HEK293T (cell line): ENCODE measurements around the gene GP9.
"Not testable (repeated sequence)": the region's sequence is repeated elsewhere in the genome, so short reads cannot be mapped to it uniquely, and the experiment has no call there.

Experiments used
- CTCF ChIA-PET: fragments of 350-600 bp; formaldehyde crosslinking; extraction: SDS; loops from one replicate; lab custom pipeline; 2021; ENCODE audit warnings: antibody characterized with exemption, inconsistent platforms; lab: Yijun Ruan, JAX
- POLR2A ChIA-PET: fragments of 350-600 bp; formaldehyde crosslinking; extraction: SDS; loops from one replicate; lab custom pipeline; 2020; ENCODE audit warnings: antibody characterized with exemption, inconsistent platforms; lab: Yijun Ruan, JAX
- DNase-seq: peaks from one replicate; pipeline ENCODE4 v3.0.0; 2012; ENCODE audit warnings: mixed read lengths; ENCODE audit errors: extremely low spot score
- ARNT ChIP-seq: fragments of 450-650 bp; IDR thresholded peaks from 2 replicates; pipeline ENCODE4 v1.6.1; 2017; ENCODE audit warnings: mild to moderate bottlenecking
- BHLHE40 ChIP-seq: fragments of 450-650 bp; IDR thresholded peaks from 2 replicates; pipeline ENCODE4 v1.6.1; 2016; ENCODE audit warnings: mild to moderate bottlenecking, moderate library complexity, borderline replicate concordance
- CTBP1 ChIP-seq: fragments of 450-650 bp; IDR thresholded peaks from 2 replicates; pipeline ENCODE4 v1.6.1; 2016; ENCODE audit warnings: borderline replicate concordance
- ELF4 ChIP-seq: fragments of 450-650 bp; IDR thresholded peaks from 2 replicates; pipeline ENCODE4 v1.6.1; 2017; ENCODE audit warnings: antibody characterized with exemption
- FOXA1 ChIP-seq: fragments of 450-650 bp; IDR thresholded peaks from 2 replicates; pipeline ENCODE4 v1.6.1; 2016; ENCODE audit warnings: mild to moderate bottlenecking
- FOXK2 ChIP-seq: fragments of 450-650 bp; IDR thresholded peaks from 2 replicates; pipeline ENCODE4 v1.6.1; 2016; ENCODE audit warnings: mild to moderate bottlenecking
- FOXM1 ChIP-seq: fragments of 450-650 bp; IDR thresholded peaks from 2 replicates; pipeline ENCODE4 v1.6.1; 2017; ENCODE audit warnings: mild to moderate bottlenecking, borderline replicate concordance
- HDGF ChIP-seq: fragments of 450-650 bp; IDR thresholded peaks from 2 replicates; pipeline ENCODE4 v1.6.1; 2017; ENCODE audit warnings: antibody characterized with exemption, borderline replicate concordance
- L3MBTL2 ChIP-seq: fragments of 450-650 bp; conservative IDR thresholded peaks from 2 replicates; pipeline ENCODE4 v1.6.1; 2016; ENCODE audit warnings: mild to moderate bottlenecking
- LEF1 ChIP-seq: fragments of 450-650 bp; IDR thresholded peaks from 2 replicates; pipeline ENCODE4 v1.6.1; 2017; ENCODE audit warnings: mild to moderate bottlenecking, borderline replicate concordance
- NFRKB ChIP-seq: fragments of 450-650 bp; IDR thresholded peaks from 2 replicates; pipeline ENCODE4 v1.6.1; 2016; ENCODE audit warnings: mild to moderate bottlenecking, moderate library complexity
- PKNOX1 ChIP-seq: fragments of 450-650 bp; IDR thresholded peaks from 2 replicates; pipeline ENCODE4 v1.6.1; 2016
- SP1 ChIP-seq: fragments of 450-650 bp; IDR thresholded peaks from 2 replicates; pipeline ENCODE4 v1.6.1; 2017
- SUZ12 ChIP-seq: fragments of 450-650 bp; IDR thresholded peaks from 2 replicates; pipeline ENCODE4 v1.6.1; 2016; ENCODE audit warnings: mild to moderate bottlenecking
- TARDBP ChIP-seq: fragments of 450-650 bp; IDR thresholded peaks from 2 replicates; pipeline ENCODE4 v1.6.1; 2016
- ZNF384 ChIP-seq: fragments of 450-650 bp; IDR thresholded peaks from 2 replicates; pipeline ENCODE4 v1.6.1; 2016

The GP9 gene

DNA sequence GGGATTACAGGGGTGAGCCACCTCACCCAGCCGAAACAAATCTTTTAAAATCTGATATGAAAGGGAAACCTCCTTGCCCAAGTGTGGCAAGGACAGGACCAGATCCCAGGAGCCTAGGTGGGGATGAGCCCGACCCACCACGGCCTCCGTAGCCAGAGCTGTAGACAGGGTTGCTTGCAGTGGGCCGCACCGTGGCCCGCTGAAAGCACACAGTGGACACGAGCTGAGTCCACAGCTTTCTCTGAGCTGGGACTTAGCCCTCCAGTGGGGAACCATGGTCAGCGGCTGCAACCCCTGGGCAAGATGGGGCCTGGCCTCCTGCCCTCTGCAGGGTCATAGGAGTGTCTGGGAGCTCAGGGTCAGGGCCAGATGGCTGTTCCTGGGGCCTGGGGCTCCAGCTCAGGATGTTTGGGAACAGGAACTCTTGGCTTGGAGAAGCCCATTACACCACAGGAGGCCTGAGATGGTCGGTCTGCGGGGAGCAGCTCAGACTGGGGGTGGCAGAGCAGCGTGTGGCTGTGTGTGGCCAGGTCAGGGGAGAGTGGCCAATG lies 24.7 kb downstream of the GP9 start:
- TF ChIP-seq FOXM1: no peak
- TF ChIP-seq LEF1: no peak
- no peak for TF ChIP-seq FOXA1
- ChIA-PET POLR2A (no interaction called here), CTCF (interaction anchor here (0.6 to 0.8 kb wide), 2 partner anchors 46 to 115 kb away, joined by 3 read pairs; no protein-coding TSS in a partner anchor)
- no peak for DNase-seq

DNA sequence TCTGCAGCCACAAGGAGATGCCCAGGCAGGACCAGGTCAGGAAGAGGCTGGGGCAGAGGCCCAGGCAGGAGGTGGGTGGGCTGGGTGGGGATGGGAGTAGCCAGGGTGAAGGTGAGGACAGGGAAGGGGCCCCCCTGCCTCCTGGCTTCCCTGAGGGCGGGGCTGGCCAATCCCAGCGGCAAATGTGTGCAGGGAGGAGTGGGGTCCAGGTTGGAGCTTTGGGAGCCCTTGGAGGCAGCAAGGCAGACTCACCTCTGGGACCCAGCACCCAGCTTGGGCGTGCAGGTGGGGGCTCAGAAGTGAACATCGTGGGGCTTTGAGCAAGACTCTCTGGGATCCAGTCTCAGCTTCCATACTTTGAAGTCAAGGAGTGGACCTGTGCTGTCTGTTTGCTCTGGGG lies 25.2 kb downstream of the GP9 start:
- ChIA-PET CTCF (no interaction called here), POLR2A (no interaction called here)
- DNase-seq: no peak
- TF ChIP-seq TARDBP: no peak

DNA sequence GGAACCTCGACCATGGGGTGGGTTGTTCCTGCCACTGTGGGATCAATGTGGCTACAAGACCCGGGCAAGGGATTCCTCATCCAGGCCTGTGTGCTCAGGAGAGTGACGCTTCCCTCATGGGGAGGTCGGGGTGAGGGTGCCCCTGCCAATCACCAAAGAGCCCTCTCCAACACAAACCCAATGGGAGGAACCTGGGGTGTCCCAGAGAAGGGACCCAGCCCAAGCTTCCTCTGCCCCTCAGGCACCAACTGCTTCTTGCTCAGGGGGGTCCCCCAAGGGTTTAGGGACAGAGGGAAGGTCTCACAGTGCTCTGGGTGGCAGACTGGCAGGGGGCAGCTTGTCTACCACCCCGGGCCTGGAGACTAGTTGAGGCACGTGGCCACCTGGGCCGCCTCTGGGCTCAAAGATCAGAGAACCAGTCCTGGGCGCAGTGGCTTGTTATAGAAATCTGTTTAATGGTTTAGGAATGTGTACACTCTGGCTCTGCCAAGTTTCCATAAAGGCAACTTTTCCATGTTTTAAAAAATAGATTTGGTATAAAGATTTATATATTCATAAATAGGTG lies 26.6 kb downstream of the GP9 start:
- POLR2A ChIA-PET: no interaction called here
- no peak for DNase-seq
- no peak for TF ChIP-seq ZNF384
- CTCF ChIA-PET: no interaction called here

DNA sequence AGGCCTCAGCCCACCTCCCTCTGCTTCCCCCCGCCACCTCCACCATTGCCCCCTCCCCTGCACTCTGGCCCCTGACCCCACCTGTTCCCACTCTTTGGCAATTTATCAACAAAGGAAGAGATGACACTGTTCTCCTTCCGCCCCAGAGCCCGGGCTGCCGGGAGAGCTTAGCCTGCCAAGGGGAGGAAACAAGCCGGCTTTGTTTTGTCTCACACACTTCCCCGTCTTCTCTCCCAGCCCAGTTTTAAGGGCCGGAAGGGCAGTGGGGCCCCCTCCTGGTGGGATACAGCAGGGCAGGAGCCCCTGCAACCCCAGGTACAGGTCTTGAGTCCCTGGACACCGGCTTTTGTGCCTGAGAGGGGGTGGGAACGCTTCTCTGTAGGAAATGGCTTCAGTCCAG lies 27.3 kb downstream of the GP9 start:
- POLR2A ChIA-PET, CTCF ChIA-PET, DNase-seq: not testable (repeated sequence)

- CTCF ChIA-PET: not testable (repeated sequence)
Observed at GRCh38 chr3:129088312-129088711, 27.7 kb downstream of the GP9 start.

GRCh38 chr3:129095285-129095684 lies 34.7 kb downstream of the GP9 start:
- no peak for TF ChIP-seq FOXM1
- TF ChIP-seq FOXA1: no peak
- no peak for TF ChIP-seq TARDBP
- no peak for TF ChIP-seq HDGF
- no peak for TF ChIP-seq ELF4
- POLR2A ChIA-PET: no interaction called here
- CTCF ChIA-PET: no interaction called here
- no peak for DNase-seq

More at GRCh38 chr3:129088312-129088711, 27.7 kb downstream of the GP9 start:
- DNase-seq, POLR2A ChIA-PET: not testable (repeated sequence)

DNA sequence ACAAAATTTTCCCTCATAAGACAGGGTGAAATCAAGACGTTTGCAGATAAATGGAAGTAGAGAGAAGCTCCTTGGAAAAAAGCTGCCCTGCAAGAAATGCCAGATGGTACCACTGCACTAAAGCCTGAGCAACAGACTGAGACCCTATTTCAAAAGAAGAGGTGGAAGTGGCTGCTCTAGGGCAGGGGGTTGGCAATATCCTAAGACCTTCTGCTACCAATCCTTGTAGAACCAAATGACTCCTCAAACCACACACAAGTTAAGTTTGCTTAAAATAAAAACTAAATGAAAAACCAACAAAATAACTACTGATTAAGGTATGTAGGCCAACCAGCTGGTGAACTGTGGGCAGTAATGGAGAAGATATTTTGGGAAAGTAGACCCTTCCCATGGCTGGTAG lies 39.7 kb downstream of the GP9 start:
- no peak for DNase-seq
- POLR2A ChIA-PET: no interaction called here
- TF ChIP-seq LEF1: no peak
- no peak for TF ChIP-seq SP1
- no peak for TF ChIP-seq CTBP1
- CTCF ChIA-PET: no interaction called here

GRCh38 chr3:129101370-129102138 lies 41.0 kb downstream of the GP9 start:
- DNase-seq: no peak
- ChIA-PET POLR2A (interaction anchor here (0.7 to 1.0 kb wide), 3 partner anchors 21 to 144 kb away, joined by 3 read pairs; no protein-coding TSS in a partner anchor), CTCF (no interaction called here)
- TF ChIP-seq SP1 (no peak), NFRKB (no peak), TARDBP (no peak), ZNF384 (no peak), ELF4 (no peak), L3MBTL2 (no peak), SUZ12 (no peak), LEF1 (no peak), HDGF (no peak), FOXM1 (no peak), BHLHE40 (no peak), PKNOX1 (no peak), ARNT (no peak), CTBP1 (no peak), FOXA1 (no peak), FOXK2 (no peak)

DNA sequence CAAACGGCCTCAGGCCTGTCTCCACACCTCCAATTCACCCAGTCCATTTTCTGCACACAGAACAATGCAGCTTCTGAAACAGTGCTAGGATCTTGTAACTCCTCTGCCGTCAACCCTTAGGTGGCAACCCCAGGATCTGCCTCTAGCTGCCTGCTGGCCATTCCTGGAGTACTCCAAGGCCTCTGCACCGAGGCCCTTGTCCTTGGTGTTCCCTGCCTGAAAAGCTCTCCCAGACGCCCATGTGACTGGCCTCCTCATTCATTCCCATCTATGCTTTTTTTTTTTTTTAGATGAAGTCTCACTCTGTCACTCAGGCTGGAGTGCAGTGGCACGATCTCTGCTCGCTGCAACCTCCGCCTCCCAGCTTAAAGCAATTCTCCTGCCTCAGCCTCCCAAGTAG lies 42.7 kb downstream of the GP9 start:
- no peak for TF ChIP-seq FOXA1
- no peak for TF ChIP-seq FOXK2
- no peak for TF ChIP-seq BHLHE40
- CTCF ChIA-PET: no interaction called here
- DNase-seq: no peak
- POLR2A ChIA-PET: no interaction called here
